ENCODE results near the gene GNG10. TPM values are rescaled to one million over a fixed set of nuclear protein-coding genes. Genes with fewer than 3 reads are reported as not detected.
A peak's percentile ranks its signal among the peaks of the same experiment; 100 is the strongest.
"Not testable (repeated sequence)": the region's sequence is repeated elsewhere in the genome, so short reads cannot be mapped to it uniquely, and the experiment has no call there.

Gene GNG10
- total RNA-seq = 44.0 and 53.0 TPM in 2 replicates

- peak; percentile 61 to 64 for DNase-seq (ENCODE audit: low read depth in 2 of 2)
These were observed at the start of gene GNG10 for GRCh38 chr9:111661150-111661801. Gene GNG10 (plus strand): TSS chr9:111661605. CDS start chr9:111661635, 30 bp downstream.

GRCh38 chr9:111613436-111614040 lies 47.9 kb upstream of the GNG10 start:
- peak in 1 of 2 donors; percentile 28 for DNase-seq (ENCODE audit: low read depth in 2 of 2)

GRCh38 chr9:111615928-111616327 lies 45.5 kb upstream of the GNG10 start:
- DNase-seq (ENCODE audit: low read depth in 2 of 2) = no peak

GRCh38 chr9:111617349-111617748 lies 44.1 kb upstream of the GNG10 start:
- not testable (repeated sequence) for DNase-seq (ENCODE audit: low read depth in 2 of 2)

- DNase-seq (ENCODE audit: low read depth in 2 of 2) = peak; percentile 58 to 72
These were observed 39.4 kb upstream of the GNG10 start for GRCh38 chr9:111621895-111622480.

GRCh38 chr9:111622626-111623025 lies 38.8 kb upstream of the GNG10 start:
- DNase-seq (ENCODE audit: low read depth in 2 of 2) = peak; percentile 41 to 56

GRCh38 chr9:111627260-111627963 lies 34.0 kb upstream of the GNG10 start:
- DNase-seq (ENCODE audit: low read depth in 2 of 2) = no peak

GRCh38 chr9:111628411-111628810 lies 33.0 kb upstream of the GNG10 start:
- no peak for DNase-seq (ENCODE audit: low read depth in 2 of 2)

GRCh38 chr9:111630182-111630963 lies 31.0 kb upstream of the GNG10 start:
- DNase-seq (ENCODE audit: low read depth in 2 of 2) = no peak

GRCh38 chr9:111630964-111631213 lies 30.5 kb upstream of the GNG10 start:
- DNase-seq (ENCODE audit: low read depth in 2 of 2) = no peak

GRCh38 chr9:111631214-111631971 lies 30.0 kb upstream of the GNG10 start, which contains the start of gene DNAJC25:
Gene DNAJC25 (plus strand): TSS chr9:111631334. CDS start chr9:111631408, 74 bp downstream.
- peak; percentile 99 for DNase-seq (ENCODE audit: low read depth in 2 of 2)

- peak in 1 of 2 donors; percentile 8 for DNase-seq (ENCODE audit: low read depth in 2 of 2)
These were observed 29.3 kb upstream of the GNG10 start for GRCh38 chr9:111632060-111632459.

- no peak for DNase-seq (ENCODE audit: low read depth in 2 of 2)
These were observed 28.6 kb upstream of the GNG10 start for GRCh38 chr9:111632695-111633388.

- DNase-seq (ENCODE audit: low read depth in 2 of 2) = no peak
These were observed 28.0 kb upstream of the GNG10 start for GRCh38 chr9:111633389-111633736.

- DNase-seq (ENCODE audit: low read depth in 2 of 2) = no peak
These were observed 26.5 kb upstream of the GNG10 start for GRCh38 chr9:111634860-111635259.

- DNase-seq (ENCODE audit: low read depth in 2 of 2) = no peak
These were observed 23.9 kb upstream of the GNG10 start for GRCh38 chr9:111637421-111637950.

GRCh38 chr9:111644195-111644772 lies 17.1 kb upstream of the GNG10 start:
- DNase-seq (ENCODE audit: low read depth in 2 of 2) = no peak

- DNase-seq (ENCODE audit: low read depth in 2 of 2) = peak; percentile 4 to 9
These were observed 15.6 kb upstream of the GNG10 start for GRCh38 chr9:111645806-111646205.

GRCh38 chr9:111646417-111646816 lies 15.0 kb upstream of the GNG10 start:
- DNase-seq (ENCODE audit: low read depth in 2 of 2) = no peak

GRCh38 chr9:111648066-111648465 lies 13.3 kb upstream of the GNG10 start:
- DNase-seq (ENCODE audit: low read depth in 2 of 2) = no peak
